GM18951 (cell line): ENCODE measurements around the gene ZZZ3.
"Not testable (repeated sequence)": the region's sequence is repeated elsewhere in the genome, so short reads cannot be mapped to it uniquely, and the experiment has no call there.

Experiments
- POLR2A ChIP-seq: IDR thresholded peaks from 4 replicates; pipeline ENCODE4 v1.6.1; 2011; ENCODE audit warnings: mild to moderate bottlenecking; ENCODE audit not compliant: insufficient read length, insufficient read depth; ENCODE audit errors: extremely low read depth
- in situ Hi-C: fragments of 300-500 bp; cut with MboI; formaldehyde crosslinking; loops from one replicate; pipeline ENCODE4 v1.12.0; 2022; ENCODE audit warnings: low sequenced_read_pairs, mixed read lengths, inconsistent platforms; ENCODE audit not compliant: unreplicated experiment

Gene ZZZ3

GRCh38 chr1:77682460-77683159 lies at the start of gene ZZZ3:
Gene ZZZ3 (minus strand): TSS chr1:77682658. CDS start chr1:77633354, 49,304 bp downstream.
- peak; percentile 80 for TF ChIP-seq POLR2A

GRCh38 chr1:77732090-77732489 lies 49.6 kb upstream of the ZZZ3 start:
- in situ Hi-C loops, result no loop called here
- no peak for TF ChIP-seq POLR2A

More at GRCh38 chr1:77682460-77683159, at the start of gene ZZZ3:
- in situ Hi-C loops, result no loop called here

GRCh38 chr1:77725706-77726105 lies 43.2 kb upstream of the ZZZ3 start:
- in situ Hi-C loops, result no loop called here
- no peak for TF ChIP-seq POLR2A

- in situ Hi-C loops, result no loop called here
- no peak for TF ChIP-seq POLR2A
These were observed 35.7 kb upstream of the ZZZ3 start for GRCh38 chr1:77718181-77718580.

- in situ Hi-C loops, result no loop called here
- no peak for TF ChIP-seq POLR2A
These were observed 33.6 kb upstream of the ZZZ3 start for GRCh38 chr1:77716065-77716464.

- TF ChIP-seq POLR2A, result no peak
- in situ Hi-C loops, result no loop called here
These were observed 27.3 kb upstream of the ZZZ3 start for GRCh38 chr1:77709727-77710126.

GRCh38 chr1:77706321-77706720 lies 23.9 kb upstream of the ZZZ3 start:
- TF ChIP-seq POLR2A, result no peak
- in situ Hi-C loops, result no loop called here

- no peak for TF ChIP-seq POLR2A
- in situ Hi-C loops, result no loop called here
These were observed 22.3 kb upstream of the ZZZ3 start for GRCh38 chr1:77704736-77705135.

- in situ Hi-C loops, result not testable (repeated sequence)
These were observed 17.2 kb upstream of the ZZZ3 start for GRCh38 chr1:77699673-77700072.

GRCh38 chr1:77697441-77697840 lies 15.0 kb upstream of the ZZZ3 start:
- in situ Hi-C loops, result no loop called here
- TF ChIP-seq POLR2A, result no peak

GRCh38 chr1:77688939-77689338 lies 6.5 kb upstream of the ZZZ3 start:
- in situ Hi-C loops, result no loop called here
- no peak for TF ChIP-seq POLR2A

- in situ Hi-C loops, result no loop called here
- TF ChIP-seq POLR2A, result no peak
These were observed 5.1 kb upstream of the ZZZ3 start for GRCh38 chr1:77687519-77687906.

- no peak for TF ChIP-seq POLR2A
- in situ Hi-C loops, result no loop called here
These were observed 4.5 kb upstream of the ZZZ3 start for GRCh38 chr1:77686796-77687518.

- in situ Hi-C loops, result no loop called here
- peak; percentile 82 for TF ChIP-seq POLR2A
These were observed 996 bp upstream of the ZZZ3 start for GRCh38 chr1:77683160-77684148.

GRCh38 chr1:77680173-77680572 lies 2.3 kb downstream of the ZZZ3 start:
- in situ Hi-C loops, result no loop called here
- no peak for TF ChIP-seq POLR2A
